Measurements from ENCODE around the gene SGTA.
A peak's percentile ranks its signal among the peaks of the same experiment; 100 is the strongest.

The SGTA gene

GRCh38 chr19:2733930-2734588, 49.0 kb downstream of the SGTA start:
- Histone ChIP-seq H3K4me3 (ENCODE audit: low read depth in 1 of 2, low read length in 2 of 2) (no peak overlapping the region), H3K27me3 (ENCODE audit: control insufficient read depth in 1 of 2, insufficient read depth in 2 of 2, low read length in 2 of 2) (peaks cover 0 to under 1% of the 10 kb centered on the region in 2 donors), H3K4me1 (ENCODE audit: control insufficient read depth in 1 of 2, insufficient read depth in 2 of 2, low read length in 2 of 2) (peaks cover 0 to 13% of the 10 kb centered on the region in 2 donors), H3K36me3 (ENCODE audit: control insufficient read depth in 1 of 2, insufficient read depth in 2 of 2, low read length in 2 of 2) (peaks cover 12 to 27% of the 10 kb centered on the region in 2 donors), H3K9me3 (ENCODE audit: control insufficient read depth in 1 of 2, low read length in 2 of 2) (no peaks in the 10 kb centered on the region), H3K27ac (ENCODE audit: low read depth, low read length) (no peak overlapping the region), H3K9ac (ENCODE audit: low read depth in 1 of 2, low read length in 2 of 2) (peak overlapping the region in 1 of 2 donors; percentile 1)

- H3K4me1 ChIP-seq (ENCODE audit: control insufficient read depth in 1 of 2, insufficient read depth in 2 of 2, low read length in 2 of 2) = peaks cover 0 to 7% of the 10 kb centered on the region in 2 donors
- H3K9me3 ChIP-seq (ENCODE audit: control insufficient read depth in 1 of 2, low read length in 2 of 2) = no peaks in the 10 kb centered on the region
- H3K9ac ChIP-seq (ENCODE audit: low read depth in 1 of 2, low read length in 2 of 2) = no peak overlapping the region
- peaks cover 12 to 27% of the 10 kb centered on the region in 2 donors for H3K36me3 ChIP-seq (ENCODE audit: control insufficient read depth in 1 of 2, insufficient read depth in 2 of 2, low read length in 2 of 2)
- peaks cover 0 to 5% of the 10 kb centered on the region in 2 donors for H3K27me3 ChIP-seq (ENCODE audit: control insufficient read depth in 1 of 2, insufficient read depth in 2 of 2, low read length in 2 of 2)
- H3K4me3 ChIP-seq (ENCODE audit: low read depth in 1 of 2, low read length in 2 of 2) = no peak overlapping the region
- H3K27ac ChIP-seq (ENCODE audit: low read depth, low read length) = no peak overlapping the region
These were observed 50.2 kb downstream of the SGTA start for GRCh38 chr19:2732883-2733282.

GRCh38 chr19:2732157-2732725, 50.8 kb downstream of the SGTA start:
- Histone ChIP-seq H3K27ac (ENCODE audit: low read depth, low read length) (no peak overlapping the region), H3K27me3 (ENCODE audit: control insufficient read depth in 1 of 2, insufficient read depth in 2 of 2, low read length in 2 of 2) (peaks cover 0 to 10% of the 10 kb centered on the region in 2 donors), H3K4me1 (ENCODE audit: control insufficient read depth in 1 of 2, insufficient read depth in 2 of 2, low read length in 2 of 2) (peaks cover 0 to 7% of the 10 kb centered on the region in 2 donors), H3K9me3 (ENCODE audit: control insufficient read depth in 1 of 2, low read length in 2 of 2) (no peaks in the 10 kb centered on the region), H3K36me3 (ENCODE audit: control insufficient read depth in 1 of 2, insufficient read depth in 2 of 2, low read length in 2 of 2) (peaks cover 12 to 27% of the 10 kb centered on the region in 2 donors), H3K4me3 (ENCODE audit: low read depth in 1 of 2, low read length in 2 of 2) (no peak overlapping the region), H3K9ac (ENCODE audit: low read depth in 1 of 2, low read length in 2 of 2) (no peak overlapping the region)

- Histone ChIP-seq H3K9ac (ENCODE audit: low read depth in 1 of 2, low read length in 2 of 2) (no peak overlapping the region), H3K4me3 (ENCODE audit: low read depth in 1 of 2, low read length in 2 of 2) (no peak overlapping the region), H3K4me1 (ENCODE audit: control insufficient read depth in 1 of 2, insufficient read depth in 2 of 2, low read length in 2 of 2) (peaks cover 0 to 7% of the 10 kb centered on the region in 2 donors), H3K27me3 (ENCODE audit: control insufficient read depth in 1 of 2, insufficient read depth in 2 of 2, low read length in 2 of 2) (peaks cover 0 to 17% of the 10 kb centered on the region in 2 donors), H3K36me3 (ENCODE audit: control insufficient read depth in 1 of 2, insufficient read depth in 2 of 2, low read length in 2 of 2) (peaks cover 5 to 19% of the 10 kb centered on the region in 2 donors), H3K27ac (ENCODE audit: low read depth, low read length) (no peak overlapping the region), H3K9me3 (ENCODE audit: control insufficient read depth in 1 of 2, low read length in 2 of 2) (no peaks in the 10 kb centered on the region)
These were observed 51.7 kb downstream of the SGTA start for GRCh38 chr19:2731181-2731995.

- Histone ChIP-seq H3K9me3 (ENCODE audit: control insufficient read depth in 1 of 2, low read length in 2 of 2) (no peaks in the 10 kb centered on the region), H3K4me1 (ENCODE audit: control insufficient read depth in 1 of 2, insufficient read depth in 2 of 2, low read length in 2 of 2) (peaks cover 0 to 7% of the 10 kb centered on the region in 2 donors), H3K27ac (ENCODE audit: low read depth, low read length) (no peak overlapping the region), H3K4me3 (ENCODE audit: low read depth in 1 of 2, low read length in 2 of 2) (no peak overlapping the region), H3K36me3 (ENCODE audit: control insufficient read depth in 1 of 2, insufficient read depth in 2 of 2, low read length in 2 of 2) (peaks cover 0 to 8% of the 10 kb centered on the region in 2 donors), H3K9ac (ENCODE audit: low read depth in 1 of 2, low read length in 2 of 2) (no peak overlapping the region), H3K27me3 (ENCODE audit: control insufficient read depth in 1 of 2, insufficient read depth in 2 of 2, low read length in 2 of 2) (peaks cover 0 to 21% of the 10 kb centered on the region in 2 donors)
These were observed 52.9 kb downstream of the SGTA start for GRCh38 chr19:2729943-2730818.

- Histone ChIP-seq H3K27ac (ENCODE audit: low read depth, low read length) (no peak overlapping the region), H3K4me1 (ENCODE audit: control insufficient read depth in 1 of 2, insufficient read depth in 2 of 2, low read length in 2 of 2) (no peaks in the 10 kb centered on the region), H3K4me3 (ENCODE audit: low read depth in 1 of 2, low read length in 2 of 2) (no peak overlapping the region), H3K36me3 (ENCODE audit: control insufficient read depth in 1 of 2, insufficient read depth in 2 of 2, low read length in 2 of 2) (peaks cover 0 to 4% of the 10 kb centered on the region in 2 donors), H3K27me3 (ENCODE audit: control insufficient read depth in 1 of 2, insufficient read depth in 2 of 2, low read length in 2 of 2) (peaks cover 0 to 23% of the 10 kb centered on the region in 2 donors), H3K9ac (ENCODE audit: low read depth in 1 of 2, low read length in 2 of 2) (no peak overlapping the region), H3K9me3 (ENCODE audit: control insufficient read depth in 1 of 2, low read length in 2 of 2) (no peaks in the 10 kb centered on the region)
These were observed 54.2 kb downstream of the SGTA start for GRCh38 chr19:2728783-2729387.

GRCh38 chr19:2727640-2727944, 55.5 kb downstream of the SGTA start:
- H3K27ac ChIP-seq (ENCODE audit: low read depth, low read length) = no peak overlapping the region
- no peak overlapping the region for H3K9ac ChIP-seq (ENCODE audit: low read depth in 1 of 2, low read length in 2 of 2)
- H3K27me3 ChIP-seq (ENCODE audit: control insufficient read depth in 1 of 2, insufficient read depth in 2 of 2, low read length in 2 of 2) = peaks cover 5 to 24% of the 10 kb centered on the region in 2 donors
- no peak overlapping the region for H3K4me3 ChIP-seq (ENCODE audit: low read depth in 1 of 2, low read length in 2 of 2)
- no peaks in the 10 kb centered on the region for H3K36me3 ChIP-seq (ENCODE audit: control insufficient read depth in 1 of 2, insufficient read depth in 2 of 2, low read length in 2 of 2)
- H3K9me3 ChIP-seq (ENCODE audit: control insufficient read depth in 1 of 2, low read length in 2 of 2) = no peaks in the 10 kb centered on the region
- no peaks in the 10 kb centered on the region for H3K4me1 ChIP-seq (ENCODE audit: control insufficient read depth in 1 of 2, insufficient read depth in 2 of 2, low read length in 2 of 2)

- H3K4me1 ChIP-seq (ENCODE audit: control insufficient read depth in 1 of 2, insufficient read depth in 2 of 2, low read length in 2 of 2) = no peaks in the 10 kb centered on the region
- no peak overlapping the region for H3K27ac ChIP-seq (ENCODE audit: low read depth, low read length)
- no peaks in the 10 kb centered on the region for H3K36me3 ChIP-seq (ENCODE audit: control insufficient read depth in 1 of 2, insufficient read depth in 2 of 2, low read length in 2 of 2)
- H3K9me3 ChIP-seq (ENCODE audit: control insufficient read depth in 1 of 2, low read length in 2 of 2) = no peaks in the 10 kb centered on the region
- no peak overlapping the region for H3K4me3 ChIP-seq (ENCODE audit: low read depth in 1 of 2, low read length in 2 of 2)
- H3K27me3 ChIP-seq (ENCODE audit: control insufficient read depth in 1 of 2, insufficient read depth in 2 of 2, low read length in 2 of 2) = peaks cover 10 to 28% of the 10 kb centered on the region in 2 donors
- no peak overlapping the region for H3K9ac ChIP-seq (ENCODE audit: low read depth in 1 of 2, low read length in 2 of 2)
These were observed 56.0 kb downstream of the SGTA start for GRCh38 chr19:2726904-2727639.
